HUDEP-2 (cell line): Measurements from ENCODE around the gene PSMB2.

Experiments
- DNase-seq, 76 experiments: peaks; one replicate each; lab custom pipeline; 2025; ENCODE audit not compliant: unreplicated experiment in 76 of 76; lab: John Stamatoyannopoulos, UW

Gene PSMB2

DNA sequence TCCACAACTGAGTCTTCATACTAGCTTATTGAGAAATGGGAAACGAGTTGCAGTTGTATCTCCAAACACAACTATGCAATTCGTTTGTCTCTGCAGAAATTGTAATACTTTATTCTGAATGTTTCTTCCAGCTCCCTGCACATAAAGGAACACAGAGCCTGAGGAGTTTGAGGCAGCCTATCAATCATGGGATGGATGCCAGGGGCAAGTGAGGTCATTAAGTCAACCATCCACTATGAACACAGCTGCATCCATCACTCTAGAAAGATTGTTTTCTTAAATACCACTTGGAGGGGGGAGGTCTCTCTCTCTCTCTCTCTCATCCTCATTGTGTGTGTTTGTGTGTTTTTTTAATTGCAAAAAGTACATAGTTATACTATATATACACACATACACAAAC lies 2.9 kb upstream of the PSMB2 start:
- no peak for DNase-seq

GRCh38 chr1:35642471-35642955 lies 1.2 kb upstream of the PSMB2 start:
- DNase-seq = peak in 1 of 76 experiments; percentile 9

DNA sequence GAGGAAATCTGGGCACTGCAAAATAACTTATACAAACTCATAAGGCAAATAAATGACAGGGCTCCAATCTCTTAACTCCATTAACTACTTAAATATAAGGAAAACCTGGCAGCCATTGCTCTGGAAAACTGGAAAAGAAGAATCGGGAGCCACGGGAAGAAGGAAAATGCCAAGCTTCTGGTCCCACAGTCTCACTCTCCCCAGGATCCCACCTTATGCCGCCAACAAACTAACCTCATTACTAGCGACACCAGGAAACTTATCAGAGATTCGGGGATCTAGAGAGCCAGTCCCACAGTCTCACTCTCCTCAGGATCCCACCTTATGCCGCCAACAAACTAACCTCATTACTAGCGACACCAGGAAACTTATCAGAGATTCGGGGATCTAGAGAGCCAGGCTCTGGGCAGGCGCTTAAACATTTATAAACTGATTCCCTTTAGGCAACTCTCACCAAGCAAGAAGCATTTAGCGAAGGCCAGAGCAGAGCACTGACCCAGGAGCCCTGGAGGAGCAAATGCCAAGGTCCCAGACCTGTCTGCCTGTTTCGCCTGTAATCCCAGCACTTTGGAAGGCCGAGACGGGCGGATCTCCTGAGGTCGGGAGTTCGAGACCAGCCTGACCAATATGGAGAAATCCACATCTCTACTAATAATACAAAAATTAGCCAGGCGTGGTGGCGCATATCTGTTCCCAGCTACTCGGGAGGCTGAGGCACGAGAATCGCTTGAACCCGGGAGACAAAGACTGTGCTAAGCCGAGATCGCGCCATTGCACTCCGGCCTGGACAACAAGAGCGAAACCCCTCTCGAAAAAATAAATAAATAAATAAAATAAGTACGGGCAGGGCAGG lies 720 bp downstream of the PSMB2 start:
- peak in 3 of 76 experiments; percentile 7 to 37 (median 10) for DNase-seq

DNA sequence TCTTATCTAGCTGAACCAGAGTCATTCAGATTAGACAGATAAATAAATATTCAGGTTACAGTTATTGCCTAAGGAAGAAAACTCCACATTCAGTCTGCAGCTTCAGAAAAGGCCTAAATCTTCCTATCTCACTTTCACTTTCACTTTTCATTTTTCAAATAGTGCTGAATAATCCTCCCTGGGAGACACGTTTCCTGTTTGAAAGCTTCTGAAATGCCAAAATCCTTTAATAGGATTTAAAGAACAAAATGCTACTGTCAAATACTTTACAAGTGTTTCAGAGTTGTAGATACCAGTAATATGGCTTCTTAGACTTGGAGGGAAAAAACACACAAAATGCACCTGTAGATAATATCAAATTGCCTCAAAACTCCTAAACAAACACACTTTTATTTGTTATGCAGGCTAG lies 3.9 kb downstream of the PSMB2 start:
- peak in 8 of 76 experiments; percentile 4 to 32 (median 13) for DNase-seq

GRCh38 chr1:35633547-35633946 lies 7.8 kb downstream of the PSMB2 start:
- DNase-seq = no peak

- DNase-seq = no peak
These were observed 9.9 kb downstream of the PSMB2 start for GRCh38 chr1:35631396-35631795.

GRCh38 chr1:35629051-35629450 lies 12.3 kb downstream of the PSMB2 start:
- no peak for DNase-seq

GRCh38 chr1:35623832-35624231 lies 17.5 kb downstream of the PSMB2 start:
- no peak for DNase-seq

- DNase-seq = no peak
These were observed 18.7 kb downstream of the PSMB2 start for GRCh38 chr1:35622510-35623178.

DNA sequence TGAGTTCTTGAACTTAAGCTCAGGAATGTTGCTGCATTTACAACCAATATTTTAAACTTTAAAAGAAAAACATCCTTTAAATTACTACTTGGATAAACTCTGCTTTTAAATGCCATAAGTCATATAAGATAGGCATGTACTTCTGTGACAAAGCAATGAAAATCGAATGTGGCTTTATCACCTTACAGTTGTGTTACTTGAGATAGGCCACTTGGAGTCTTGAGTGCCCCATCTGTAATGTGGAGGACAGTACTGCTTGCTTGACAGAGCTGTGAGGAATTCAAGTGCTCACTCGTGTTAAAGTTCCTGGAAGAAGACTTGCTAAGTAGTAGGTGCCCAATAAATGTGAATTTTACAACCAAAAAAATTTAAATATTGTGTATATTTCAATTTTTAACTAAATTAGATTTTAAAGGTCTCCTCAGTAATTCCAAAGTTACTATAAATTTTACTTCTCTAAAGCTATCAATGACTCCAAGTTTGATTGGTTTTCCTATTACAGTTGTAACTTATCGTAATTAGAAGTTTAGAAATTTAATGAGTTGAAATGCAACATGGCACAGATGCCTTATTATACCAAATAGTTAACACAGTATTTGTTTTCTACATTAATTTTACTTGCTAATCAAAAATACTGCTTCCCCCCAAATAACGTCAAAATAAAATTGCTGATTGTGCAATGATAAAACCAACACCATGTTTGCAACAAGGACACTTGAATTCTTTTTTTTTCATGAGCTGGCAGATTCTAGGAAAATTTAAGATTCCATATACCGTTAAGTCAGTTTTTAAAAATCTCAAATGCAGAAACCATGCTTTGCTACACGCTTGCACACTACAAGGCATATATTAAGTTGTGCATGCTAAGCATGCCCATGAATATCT lies 21.8 kb downstream of the PSMB2 start:
- peak in 25 of 76 experiments; percentile 3 to 63 (median 24) for DNase-seq

- no peak for DNase-seq
These were observed 25.9 kb downstream of the PSMB2 start for GRCh38 chr1:35615440-35615839.

GRCh38 chr1:35611655-35612054 lies 29.7 kb downstream of the PSMB2 start:
- no peak for DNase-seq

DNA sequence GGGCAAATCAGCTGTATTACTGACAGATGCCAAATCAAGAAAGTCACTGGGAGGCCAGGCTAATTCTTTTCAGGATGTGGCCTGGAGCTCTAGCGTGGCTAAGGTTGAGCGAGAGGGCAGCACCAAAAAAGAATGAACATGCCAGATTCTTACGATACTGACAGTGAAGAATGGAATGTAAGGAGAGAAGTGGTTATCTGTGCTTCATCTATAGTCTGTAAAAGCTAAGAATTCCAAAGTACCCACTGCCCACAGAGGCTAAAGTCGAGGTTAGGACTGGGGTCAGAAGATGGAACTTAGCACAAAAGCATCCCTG lies 35.5 kb downstream of the PSMB2 start:
- no peak for DNase-seq

DNA sequence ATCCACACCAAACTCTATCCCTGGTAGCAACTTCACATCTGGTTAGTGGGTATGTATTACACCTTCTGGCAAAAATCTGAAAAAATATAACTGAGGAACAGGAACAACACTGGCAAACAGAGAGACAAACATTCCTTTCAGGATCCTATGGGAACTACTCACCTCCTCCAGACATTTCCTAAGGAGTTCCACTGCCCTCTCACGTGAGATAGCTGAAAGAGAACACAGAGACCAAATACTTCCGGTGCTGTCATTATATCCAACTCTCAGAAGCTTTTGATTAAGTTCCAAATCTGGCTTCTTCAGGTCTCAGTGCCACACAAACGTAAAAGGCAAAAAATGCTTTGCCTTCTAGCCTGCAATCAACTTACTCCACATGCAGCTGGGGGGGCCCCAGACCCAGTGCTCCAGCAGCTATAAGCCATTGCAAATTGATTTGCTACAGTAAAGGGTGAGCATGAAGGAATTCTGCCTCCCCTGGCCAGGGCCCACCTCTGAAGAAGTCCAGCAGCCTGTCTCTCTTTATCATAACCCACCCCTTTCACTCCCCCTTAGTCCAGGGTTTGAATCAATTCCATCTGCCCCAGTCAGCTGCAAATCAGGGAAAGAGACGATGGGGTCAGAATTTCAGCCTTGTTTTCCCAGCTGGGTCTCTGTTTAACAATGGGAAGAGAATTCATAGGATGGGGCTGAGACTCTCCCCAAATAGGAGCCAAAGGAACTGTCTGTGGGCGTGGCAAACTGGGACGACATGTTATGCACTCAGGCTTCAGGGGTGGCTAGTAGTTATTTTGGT lies 36.1 kb downstream of the PSMB2 start:
- DNase-seq = no peak

DNA sequence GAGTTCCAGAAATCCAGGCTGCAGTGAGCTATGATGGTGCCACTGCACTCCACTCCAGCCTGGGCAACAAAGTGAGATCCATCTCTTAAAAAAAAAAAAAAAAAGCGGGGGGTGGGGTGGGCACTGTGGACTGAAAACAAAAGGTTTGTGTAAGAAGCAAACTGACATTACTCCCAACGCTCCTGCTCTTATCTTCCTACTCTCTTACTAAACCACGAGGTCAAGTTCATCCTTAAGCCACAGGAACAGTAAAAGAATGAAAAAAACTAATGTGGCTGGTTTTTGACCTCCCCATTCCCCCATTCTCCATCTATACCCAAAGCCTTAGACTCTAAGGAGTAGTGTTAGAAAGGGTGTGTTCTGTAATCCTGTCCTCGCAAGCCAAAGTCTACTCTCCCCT lies 37.4 kb downstream of the PSMB2 start:
- no peak for DNase-seq

DNA sequence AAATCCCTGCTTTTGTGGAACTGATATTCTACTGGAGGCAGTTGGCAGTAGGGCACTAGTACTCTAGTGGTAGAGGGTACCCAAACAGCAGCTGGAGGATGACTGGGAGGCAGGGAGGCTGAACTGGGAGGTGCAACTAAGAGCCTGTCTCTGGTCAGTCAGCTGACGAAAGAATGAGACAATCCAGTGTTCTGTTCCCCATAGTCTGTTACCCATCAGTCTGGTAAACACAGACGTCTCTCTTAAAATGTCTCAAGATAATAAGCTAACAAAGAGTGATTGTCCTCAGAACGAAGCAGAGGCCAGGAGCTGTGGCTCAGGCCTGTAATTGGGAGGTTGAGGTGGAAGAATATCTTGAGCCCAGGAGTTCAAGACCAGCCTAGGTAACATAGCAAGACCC lies 37.9 kb downstream of the PSMB2 start:
- no peak for DNase-seq

DNA sequence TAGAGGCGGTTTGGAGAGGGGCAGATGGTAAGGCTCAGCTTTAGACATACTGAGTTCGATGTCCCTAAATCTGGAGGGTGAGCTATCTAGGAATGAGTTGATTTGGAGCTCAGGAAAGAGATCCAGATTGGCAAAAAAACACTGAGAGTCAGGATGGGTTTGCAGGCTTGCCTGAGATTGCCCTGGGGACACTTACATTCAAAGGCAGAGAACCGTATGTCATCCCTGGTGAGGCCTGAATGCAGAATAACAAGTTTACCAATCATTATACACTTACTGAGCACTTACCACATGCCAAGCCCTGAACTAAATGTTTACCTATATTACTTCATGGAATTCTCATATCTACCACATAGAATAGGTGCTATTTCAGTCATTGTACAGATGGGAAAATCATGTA lies 40.7 kb downstream of the PSMB2 start:
- DNase-seq = no peak

- DNase-seq = no peak
These were observed 41.9 kb downstream of the PSMB2 start for GRCh38 chr1:35599411-35599810.

GRCh38 chr1:35598895-35599294 lies 42.4 kb downstream of the PSMB2 start:
- DNase-seq = no peak

DNA sequence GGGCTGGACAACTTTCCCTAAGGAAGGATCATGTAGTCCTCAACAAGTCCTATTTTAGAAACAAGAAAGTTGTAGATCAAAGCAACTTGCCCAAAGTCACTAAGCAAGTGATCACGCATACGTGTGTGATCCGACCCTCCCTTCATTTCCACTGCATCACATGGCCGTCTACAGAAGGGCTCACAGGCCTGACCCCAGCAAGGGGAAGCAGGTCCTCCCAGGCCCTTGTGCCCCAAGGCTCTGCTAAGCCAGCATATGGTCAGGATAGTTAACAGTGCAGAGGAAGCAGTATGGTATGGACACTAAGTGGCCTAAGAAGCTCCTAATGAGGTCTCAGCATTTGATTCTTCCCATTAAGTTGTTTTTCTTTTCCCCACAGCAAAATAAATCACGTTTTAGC lies 43.5 kb downstream of the PSMB2 start:
- no peak for DNase-seq
